Glutamatergic neuron (in vitro differentiated cells): ENCODE results near the gene SOCS2. TPM values are rescaled to one million over a fixed set of nuclear protein-coding genes. Genes with fewer than 3 reads are reported as not detected.
"Not testable (repeated sequence)": the region's sequence is repeated elsewhere in the genome, so short reads cannot be mapped to it uniquely, and the experiment has no call there.

ENCODE experiments used
- DNase-seq: peaks from one replicate; pipeline ENCODE4 v3.0.0; 2022
- H3K27ac Mint-ChIP-seq: one replicate; pipeline ENCODE4 v1.8.0; 2020; ENCODE audit warnings: mild to moderate bottlenecking, mixed read lengths, inconsistent platforms; ENCODE audit not compliant: unreplicated experiment
- H3K27me3 Mint-ChIP-seq: one replicate; pipeline ENCODE4 v1.8.0; 2020; ENCODE audit warnings: mild to moderate bottlenecking, moderate library complexity, mixed read lengths, inconsistent platforms; ENCODE audit not compliant: unreplicated experiment
- H3K36me3 Mint-ChIP-seq: one replicate; pipeline ENCODE4 v1.8.0; 2020; ENCODE audit warnings: mild to moderate bottlenecking, mixed read lengths, inconsistent platforms; ENCODE audit not compliant: unreplicated experiment
- H3K4me1 Mint-ChIP-seq: one replicate; pipeline ENCODE4 v1.8.0; 2020; ENCODE audit warnings: mild to moderate bottlenecking, low read depth, mixed read lengths, inconsistent platforms; ENCODE audit not compliant: unreplicated experiment
- H3K4me3 Mint-ChIP-seq: one replicate; pipeline ENCODE4 v1.8.0; 2020; ENCODE audit warnings: mild to moderate bottlenecking, mixed read lengths, inconsistent platforms; ENCODE audit not compliant: unreplicated experiment
- H3K9me3 Mint-ChIP-seq: one replicate; pipeline ENCODE4 v1.8.0; 2020; ENCODE audit warnings: mild to moderate bottlenecking, moderate library complexity, mixed read lengths, inconsistent platforms; ENCODE audit not compliant: unreplicated experiment
- CTCF ChIP-seq: fragments of 200-600 bp; sonication (generic); IDR thresholded peaks from one replicate; pipeline ENCODE4 v1.5.0; 2021; ENCODE audit not compliant: partially characterized antibody, unreplicated experiment
- total RNA-seq: library from RNA; stranded (reverse); fragmentation: NEBNext Ultra II Directional; extraction: Animal tissue kit (Norgen Biotek cat#: 25700); gene quantifications from one replicate; pipeline ENCODE4 v1.2.1, GENCODE V29; 2021; ENCODE audit not compliant: unreplicated experiment

Gene SOCS2
- total RNA-seq, 1 donor from 2014 or later = 36.6 TPM

- H3K27me3 Mint-ChIP-seq = peaks cover 3% of the 10 kb centered on the region
Measured at GRCh38 chr12:93552427-93552826, 20.0 kb upstream of the SOCS2 start.

GRCh38 chr12:93557879-93558278 lies 14.6 kb upstream of the SOCS2 start:
- H3K9me3 Mint-ChIP-seq, H3K27me3 Mint-ChIP-seq, H3K27ac Mint-ChIP-seq, DNase-seq, H3K4me1 Mint-ChIP-seq, H3K4me3 Mint-ChIP-seq: not testable (repeated sequence)
- peaks cover 29% of the 10 kb centered on the region for H3K36me3 Mint-ChIP-seq

More at GRCh38 chr12:93552427-93552826, 20.0 kb upstream of the SOCS2 start:
- Mint-ChIP-seq H3K9me3 (peaks cover 1% of the 10 kb centered on the region), H3K27ac (no peak overlapping the region), H3K4me3 (no peak overlapping the region), H3K36me3 (no peaks in the 10 kb centered on the region), H3K4me1 (no peaks in the 10 kb centered on the region)
- TF ChIP-seq CTCF = no peak
- DNase-seq = no peak

- not testable (repeated sequence) for H3K27ac Mint-ChIP-seq, H3K4me1 Mint-ChIP-seq, H3K4me3 Mint-ChIP-seq, DNase-seq, H3K9me3 Mint-ChIP-seq, H3K27me3 Mint-ChIP-seq
- peaks cover 29% of the 10 kb centered on the region for H3K36me3 Mint-ChIP-seq
Measured at GRCh38 chr12:93558685-93559084, 13.8 kb upstream of the SOCS2 start.

- H3K9me3 Mint-ChIP-seq = peaks cover 2% of the 10 kb centered on the region
- DNase-seq = no peak
- TF ChIP-seq CTCF = no peak
- no peak overlapping the region for H3K4me3 Mint-ChIP-seq
- H3K4me1 Mint-ChIP-seq = no peaks in the 10 kb centered on the region
- H3K27me3 Mint-ChIP-seq = peaks cover 3% of the 10 kb centered on the region
- no peak overlapping the region for H3K27ac Mint-ChIP-seq
- H3K36me3 Mint-ChIP-seq = peaks cover 18% of the 10 kb centered on the region
Measured at GRCh38 chr12:93563807-93564538, 8.5 kb upstream of the SOCS2 start.

DNA sequence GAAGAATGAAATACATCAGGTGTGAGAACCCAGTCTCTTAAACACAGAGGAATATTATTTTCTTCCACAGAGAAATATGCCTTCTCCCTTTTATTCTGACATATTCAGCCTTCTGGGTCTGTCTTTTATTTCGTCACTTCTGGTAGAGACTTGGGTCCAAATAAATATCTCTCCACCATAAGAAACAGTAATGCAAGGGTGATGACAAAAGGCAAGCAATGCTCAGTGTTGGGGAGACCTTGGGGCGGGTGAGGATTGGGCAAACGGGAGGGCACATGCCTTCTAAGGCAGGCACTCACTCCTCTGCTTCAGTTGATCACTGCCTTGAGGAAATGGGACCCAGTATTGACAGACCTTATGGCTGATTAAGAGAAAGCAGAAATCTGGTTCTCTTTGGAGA lies 6.7 kb upstream of the SOCS2 start:
- peaks cover 4% of the 10 kb centered on the region for H3K36me3 Mint-ChIP-seq
- peaks cover 4% of the 10 kb centered on the region for H3K9me3 Mint-ChIP-seq
- DNase-seq = no peak
- no peak overlapping the region for H3K27ac Mint-ChIP-seq
- no peaks in the 10 kb centered on the region for H3K4me1 Mint-ChIP-seq
- H3K4me3 Mint-ChIP-seq = no peak overlapping the region
- no peak for TF ChIP-seq CTCF
- peaks cover 5% of the 10 kb centered on the region for H3K27me3 Mint-ChIP-seq

GRCh38 chr12:93567174-93567573 lies 5.3 kb upstream of the SOCS2 start:
- no peak for TF ChIP-seq CTCF
- Mint-ChIP-seq H3K4me3 (no peak overlapping the region), H3K27ac (no peak overlapping the region), H3K9me3 (peaks cover 3% of the 10 kb centered on the region), H3K27me3 (peaks cover 8% of the 10 kb centered on the region), H3K36me3 (no peaks in the 10 kb centered on the region), H3K4me1 (no peaks in the 10 kb centered on the region)
- no peak for DNase-seq
